Activated T-helper 1 cell treated with anti-CD3 and anti-CD28 coated beads, Interleukin-12 subunit alpha, Interleukin-12 subunit beta, Interleukin-2, Interleukin-4 antibody, amounts not matched to agents 30 ng/mL and 10 ng/mL and 1 ng/mL, durations not matched to agents 14 hours and 24 hours and 36 hours (primary cell): ENCODE data around the gene WDR64. TPM values are rescaled to one million over a fixed set of nuclear protein-coding genes. Genes with fewer than 3 reads are reported as not detected.
"Not testable (repeated sequence)": the region's sequence is repeated elsewhere in the genome, so short reads cannot be mapped to it uniquely, and the experiment has no call there.

Experiments
- DNase-seq: peaks from one replicate; pipeline ENCODE4 v3.0.0; 2021; ENCODE audit warnings: low spot score
- H3K27ac Mint-ChIP-seq: one replicate; pipeline ENCODE4 v1.8.0; 2021; ENCODE audit warnings: mild to moderate bottlenecking, mixed read lengths
- H3K27me3 Mint-ChIP-seq: one replicate; pipeline ENCODE4 v1.8.0; 2022; ENCODE audit warnings: mild to moderate bottlenecking, moderate library complexity, mixed read lengths; ENCODE audit not compliant: insufficient read depth
- H3K36me3 Mint-ChIP-seq: one replicate; pipeline ENCODE4 v1.8.0; 2021; ENCODE audit warnings: low read depth, mixed read lengths
- H3K4me1 Mint-ChIP-seq: one replicate; pipeline ENCODE4 v1.8.0; 2021; ENCODE audit warnings: low read depth, mixed read lengths
- H3K4me3 Mint-ChIP-seq: one replicate; pipeline ENCODE4 v1.8.0; 2021; ENCODE audit warnings: mild to moderate bottlenecking, moderate library complexity, mixed read lengths
- H3K9me3 Mint-ChIP-seq: one replicate; pipeline ENCODE4 v1.8.0; 2021; ENCODE audit warnings: mixed read lengths
- intact Hi-C: fragments of 100-400 bp; cut with micrococcal nuclease; formaldehyde crosslinking; loops from one replicate; pipeline ENCODE4 v1.15.1; 2024
- total RNA-seq: library from RNA; stranded (reverse); gene quantifications from 2 replicates; pipeline ENCODE4 v1.2.3, GENCODE V29; 2022

WDR64 gene
- total RNA-seq, 1 donor from 2014 or later = not detected

GRCh38 chr1:241817956-241818612 is 166.0 kb downstream of the WDR64 start:
- Mint-ChIP-seq H3K27ac (no peak overlapping the region), H3K27me3 (peaks cover 2% of the 10 kb centered on the region), H3K4me1 (no peaks in the 10 kb centered on the region), H3K9me3 (no peaks in the 10 kb centered on the region), H3K4me3 (no peak overlapping the region), H3K36me3 (no peaks in the 10 kb centered on the region)
- no peak for DNase-seq
- intact Hi-C loops = no loop called here

- H3K9me3 Mint-ChIP-seq = no peaks in the 10 kb centered on the region
- intact Hi-C loops = no loop called here
- no peaks in the 10 kb centered on the region for H3K4me1 Mint-ChIP-seq
- H3K4me3 Mint-ChIP-seq = no peak overlapping the region
- H3K27me3 Mint-ChIP-seq = peaks cover 2% of the 10 kb centered on the region
- DNase-seq = no peak
- H3K27ac Mint-ChIP-seq = no peak overlapping the region
- no peaks in the 10 kb centered on the region for H3K36me3 Mint-ChIP-seq
Observed at GRCh38 chr1:241819340-241819866, 167.3 kb downstream of the WDR64 start.

GRCh38 chr1:241821363-241821762 is 169.3 kb downstream of the WDR64 start:
- H3K4me3 Mint-ChIP-seq = no peak overlapping the region
- no peak for DNase-seq
- H3K27me3 Mint-ChIP-seq = no peaks in the 10 kb centered on the region
- H3K9me3 Mint-ChIP-seq = no peaks in the 10 kb centered on the region
- H3K36me3 Mint-ChIP-seq = no peaks in the 10 kb centered on the region
- no peak overlapping the region for H3K27ac Mint-ChIP-seq
- H3K4me1 Mint-ChIP-seq = no peaks in the 10 kb centered on the region
- intact Hi-C loops = no loop called here

GRCh38 chr1:241822846-241823245 is 170.8 kb downstream of the WDR64 start:
- Mint-ChIP-seq H3K27ac (no peak overlapping the region), H3K36me3 (no peaks in the 10 kb centered on the region), H3K9me3 (no peaks in the 10 kb centered on the region), H3K4me1 (no peaks in the 10 kb centered on the region), H3K4me3 (no peak overlapping the region), H3K27me3 (no peaks in the 10 kb centered on the region)
- intact Hi-C loops = no loop called here
- no peak for DNase-seq

GRCh38 chr1:241823925-241824324 is 171.8 kb downstream of the WDR64 start:
- DNase-seq = no peak
- intact Hi-C loops = no loop called here
- no peak overlapping the region for H3K27ac Mint-ChIP-seq
- H3K27me3 Mint-ChIP-seq = peaks cover 4% of the 10 kb centered on the region
- H3K36me3 Mint-ChIP-seq = no peaks in the 10 kb centered on the region
- no peaks in the 10 kb centered on the region for H3K4me1 Mint-ChIP-seq
- no peak overlapping the region for H3K4me3 Mint-ChIP-seq
- H3K9me3 Mint-ChIP-seq = no peaks in the 10 kb centered on the region

- H3K4me3 Mint-ChIP-seq = no peak overlapping the region
- no peak for DNase-seq
- H3K36me3 Mint-ChIP-seq = no peaks in the 10 kb centered on the region
- no peak overlapping the region for H3K27ac Mint-ChIP-seq
- H3K4me1 Mint-ChIP-seq = no peaks in the 10 kb centered on the region
- no peaks in the 10 kb centered on the region for H3K9me3 Mint-ChIP-seq
- peaks cover 7% of the 10 kb centered on the region for H3K27me3 Mint-ChIP-seq
- intact Hi-C loops = no loop called here
Observed at GRCh38 chr1:241825581-241825980, 173.5 kb downstream of the WDR64 start.

GRCh38 chr1:241826613-241827012 is 174.5 kb downstream of the WDR64 start:
- intact Hi-C loops, H3K4me3 Mint-ChIP-seq, H3K27ac Mint-ChIP-seq, H3K36me3 Mint-ChIP-seq, H3K4me1 Mint-ChIP-seq, DNase-seq, H3K9me3 Mint-ChIP-seq: not testable (repeated sequence)
- peaks cover 11% of the 10 kb centered on the region for H3K27me3 Mint-ChIP-seq

GRCh38 chr1:241827264-241827663 is 175.2 kb downstream of the WDR64 start:
- Mint-ChIP-seq H3K27me3 (peaks cover 14% of the 10 kb centered on the region), H3K36me3 (no peaks in the 10 kb centered on the region), H3K9me3 (no peaks in the 10 kb centered on the region), H3K27ac (no peak overlapping the region), H3K4me3 (no peak overlapping the region), H3K4me1 (no peaks in the 10 kb centered on the region)
- DNase-seq = no peak
- intact Hi-C loops = no loop called here

GRCh38 chr1:241828463-241829021 is 176.5 kb downstream of the WDR64 start:
- Mint-ChIP-seq H3K4me3 (no peak overlapping the region), H3K27me3 (peaks cover 14% of the 10 kb centered on the region), H3K4me1 (no peaks in the 10 kb centered on the region), H3K9me3 (no peaks in the 10 kb centered on the region), H3K36me3 (no peaks in the 10 kb centered on the region), H3K27ac (no peak overlapping the region)
- DNase-seq = no peak
- intact Hi-C loops = no loop called here

- Mint-ChIP-seq H3K27ac (no peak overlapping the region), H3K4me3 (no peak overlapping the region), H3K4me1 (no peaks in the 10 kb centered on the region), H3K9me3 (no peaks in the 10 kb centered on the region), H3K36me3 (no peaks in the 10 kb centered on the region), H3K27me3 (peaks cover 18% of the 10 kb centered on the region)
- intact Hi-C loops = no loop called here
- DNase-seq = no peak
Observed at GRCh38 chr1:241829468-241829867, 177.4 kb downstream of the WDR64 start.

- no peak overlapping the region for H3K27ac Mint-ChIP-seq
- H3K36me3 Mint-ChIP-seq = no peaks in the 10 kb centered on the region
- peaks cover 21% of the 10 kb centered on the region for H3K27me3 Mint-ChIP-seq
- H3K4me1 Mint-ChIP-seq = peaks cover 7% of the 10 kb centered on the region
- H3K9me3 Mint-ChIP-seq = no peaks in the 10 kb centered on the region
- no peak for DNase-seq
- no peak overlapping the region for H3K4me3 Mint-ChIP-seq
- intact Hi-C loops = no loop called here
Observed at GRCh38 chr1:241834733-241835377, 182.8 kb downstream of the WDR64 start.

GRCh38 chr1:241836941-241837340 is 184.9 kb downstream of the WDR64 start:
- Mint-ChIP-seq H3K4me3 (no peak overlapping the region), H3K9me3 (no peaks in the 10 kb centered on the region), H3K36me3 (no peaks in the 10 kb centered on the region), H3K4me1 (peaks cover 8% of the 10 kb centered on the region), H3K27ac (no peak overlapping the region), H3K27me3 (peaks cover 12% of the 10 kb centered on the region)
- intact Hi-C loops = no loop called here
- no peak for DNase-seq

- Mint-ChIP-seq H3K4me1 (peaks cover 8% of the 10 kb centered on the region), H3K9me3 (no peaks in the 10 kb centered on the region)
Observed at GRCh38 chr1:241837416-241837815, 185.3 kb downstream of the WDR64 start.

More at GRCh38 chr1:241837416-241837815, 185.3 kb downstream of the WDR64 start:
- no peak overlapping the region for H3K27ac Mint-ChIP-seq
- no peaks in the 10 kb centered on the region for H3K36me3 Mint-ChIP-seq
- intact Hi-C loops = no loop called here
- H3K4me3 Mint-ChIP-seq = no peak overlapping the region
- peaks cover 12% of the 10 kb centered on the region for H3K27me3 Mint-ChIP-seq
- no peak for DNase-seq
